ENCODE data around the gene SLC16A14.

The SLC16A14 gene

GRCh38 chr2:230008708-230009066 lies 60.0 kb downstream of the SLC16A14 start:
- no peak for TF ChIP-seq GATA2 (IDR thresholded peaks at IDR 0.05; ENCODE audit: low read depth, low read length)
- no peak for TF ChIP-seq GATA3 (IDR thresholded peaks at IDR 0.05; ENCODE audit: low read depth, low read length)

- TF ChIP-seq GATA2 (IDR thresholded peaks at IDR 0.05; ENCODE audit: low read depth, low read length) (no peak), GATA3 (IDR thresholded peaks at IDR 0.05; ENCODE audit: low read depth, low read length) (no peak)
Measured at GRCh38 chr2:230007931-230008707, 60.6 kb downstream of the SLC16A14 start.

GRCh38 chr2:230000118-230000841 lies 68.4 kb downstream of the SLC16A14 start:
- TF ChIP-seq GATA3 (IDR thresholded peaks at IDR 0.05; ENCODE audit: low read depth, low read length) (no peak), GATA2 (IDR thresholded peaks at IDR 0.05; ENCODE audit: low read depth, low read length) (no peak)

GRCh38 chr2:229997565-229997964 lies 71.2 kb downstream of the SLC16A14 start:
- TF ChIP-seq GATA3 (IDR thresholded peaks at IDR 0.05; ENCODE audit: low read depth, low read length) (no peak), GATA2 (IDR thresholded peaks at IDR 0.05; ENCODE audit: low read depth, low read length) (no peak)

- TF ChIP-seq GATA3 (IDR thresholded peaks at IDR 0.05; ENCODE audit: low read depth, low read length) (peak; percentile 95), GATA2 (IDR thresholded peaks at IDR 0.05; ENCODE audit: low read depth, low read length) (peak; percentile 98)
Measured at GRCh38 chr2:229996320-229996719, 72.4 kb downstream of the SLC16A14 start.

- TF ChIP-seq GATA3 (IDR thresholded peaks at IDR 0.05; ENCODE audit: low read depth, low read length) (no peak), GATA2 (IDR thresholded peaks at IDR 0.05; ENCODE audit: low read depth, low read length) (no peak)
Measured at GRCh38 chr2:229993236-229993635, 75.5 kb downstream of the SLC16A14 start.
